Measurements from ENCODE around the gene BMERB1.

Gene BMERB1

GRCh38 chr16:15609286-15609649 is 174.9 kb downstream of the BMERB1 start:
- TF ChIP-seq, protein P1, sequence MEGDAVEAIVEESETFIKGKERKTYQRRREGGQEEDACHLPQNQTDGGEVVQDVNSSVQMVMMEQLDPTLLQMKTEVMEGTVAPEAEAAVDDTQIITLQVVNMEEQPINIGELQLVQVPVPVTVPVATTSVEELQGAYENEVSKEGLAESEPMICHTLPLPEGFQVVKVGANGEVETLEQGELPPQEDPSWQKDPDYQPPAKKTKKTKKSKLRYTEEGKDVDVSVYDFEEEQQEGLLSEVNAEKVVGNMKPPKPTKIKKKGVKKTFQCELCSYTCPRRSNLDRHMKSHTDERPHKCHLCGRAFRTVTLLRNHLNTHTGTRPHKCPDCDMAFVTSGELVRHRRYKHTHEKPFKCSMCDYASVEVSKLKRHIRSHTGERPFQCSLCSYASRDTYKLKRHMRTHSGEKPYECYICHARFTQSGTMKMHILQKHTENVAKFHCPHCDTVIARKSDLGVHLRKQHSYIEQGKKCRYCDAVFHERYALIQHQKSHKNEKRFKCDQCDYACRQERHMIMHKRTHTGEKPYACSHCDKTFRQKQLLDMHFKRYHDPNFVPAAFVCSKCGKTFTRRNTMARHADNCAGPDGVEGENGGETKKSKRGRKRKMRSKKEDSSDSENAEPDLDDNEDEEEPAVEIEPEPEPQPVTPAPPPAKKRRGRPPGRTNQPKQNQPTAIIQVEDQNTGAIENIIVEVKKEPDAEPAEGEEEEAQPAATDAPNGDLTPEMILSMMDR (IDR thresholded peaks at IDR 0.05; ENCODE audit: control insufficient read depth, extremely low read depth, insufficient read depth): no peak
- no peak overlapping the region for H3K4me3 ChIP-seq (ENCODE audit: low read depth, low read length)
- no peak for DNase-seq (ENCODE audit: low read depth)

- TF ChIP-seq, protein P1 (IDR thresholded peaks at IDR 0.05; ENCODE audit: control insufficient read depth, extremely low read depth, insufficient read depth): no peak
Measured at GRCh38 chr16:15610369-15610871, 176.0 kb downstream of the BMERB1 start.

DNA sequence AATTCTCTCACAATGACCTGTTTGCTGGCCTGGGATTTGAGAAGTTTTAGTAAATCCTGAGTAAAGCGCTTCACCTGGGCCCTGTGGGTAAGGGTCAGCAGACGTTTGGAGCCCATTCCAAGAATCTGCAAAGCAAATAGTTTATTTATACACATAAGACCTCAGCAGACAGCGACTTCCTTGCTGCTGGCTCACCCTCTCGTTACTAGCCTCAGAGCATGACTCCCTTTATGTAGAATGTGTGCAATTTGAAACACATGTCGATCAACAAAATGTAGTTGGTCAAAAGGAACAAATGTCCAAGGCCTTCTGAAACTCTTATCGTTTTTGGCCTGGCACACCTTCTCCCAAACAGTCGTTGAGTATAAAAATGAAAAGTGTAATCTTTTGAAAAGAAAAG is 177.2 kb downstream of the BMERB1 start:
- H3K4me3 ChIP-seq (ENCODE audit: low read depth, low read length): no peak overlapping the region
- TF ChIP-seq, protein P1 (IDR thresholded peaks at IDR 0.05; ENCODE audit: control insufficient read depth, extremely low read depth, insufficient read depth): no peak
- no peak for DNase-seq (ENCODE audit: low read depth)

More at GRCh38 chr16:15610369-15610871, 176.0 kb downstream of the BMERB1 start:
- H3K4me3 ChIP-seq (ENCODE audit: low read depth, low read length): no peak overlapping the region
- DNase-seq (ENCODE audit: low read depth): no peak

- DNase-seq (ENCODE audit: low read depth): no peak
- TF ChIP-seq, protein P1 (IDR thresholded peaks at IDR 0.05; ENCODE audit: control insufficient read depth, extremely low read depth, insufficient read depth): no peak
- H3K4me3 ChIP-seq (ENCODE audit: low read depth, low read length): no peak overlapping the region
Measured at GRCh38 chr16:15613676-15614075, 179.3 kb downstream of the BMERB1 start.

DNA sequence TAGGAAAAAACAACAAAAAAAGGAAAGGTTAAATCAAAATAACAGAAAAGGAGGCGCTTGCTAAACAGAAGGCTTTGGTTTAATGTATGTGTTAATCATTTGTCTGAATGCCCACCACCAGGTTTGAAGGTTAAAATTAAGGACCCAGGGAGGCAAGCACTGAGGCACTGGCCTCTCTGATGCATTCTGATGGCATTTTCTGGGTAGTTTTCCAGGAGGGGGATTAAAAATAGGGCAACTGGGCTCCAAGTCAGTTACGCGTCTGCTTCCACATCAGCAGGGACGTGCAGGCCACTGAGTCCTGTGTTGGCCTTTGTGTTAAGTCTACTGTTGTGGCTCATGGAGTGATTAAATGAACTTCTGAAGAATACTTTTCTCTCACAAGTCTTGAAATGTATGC is 181.6 kb downstream of the BMERB1 start:
- DNase-seq (ENCODE audit: low read depth): no peak
- TF ChIP-seq, protein P1 (IDR thresholded peaks at IDR 0.05; ENCODE audit: control insufficient read depth, extremely low read depth, insufficient read depth): no peak
- H3K4me3 ChIP-seq (ENCODE audit: low read depth, low read length): no peak overlapping the region

DNA sequence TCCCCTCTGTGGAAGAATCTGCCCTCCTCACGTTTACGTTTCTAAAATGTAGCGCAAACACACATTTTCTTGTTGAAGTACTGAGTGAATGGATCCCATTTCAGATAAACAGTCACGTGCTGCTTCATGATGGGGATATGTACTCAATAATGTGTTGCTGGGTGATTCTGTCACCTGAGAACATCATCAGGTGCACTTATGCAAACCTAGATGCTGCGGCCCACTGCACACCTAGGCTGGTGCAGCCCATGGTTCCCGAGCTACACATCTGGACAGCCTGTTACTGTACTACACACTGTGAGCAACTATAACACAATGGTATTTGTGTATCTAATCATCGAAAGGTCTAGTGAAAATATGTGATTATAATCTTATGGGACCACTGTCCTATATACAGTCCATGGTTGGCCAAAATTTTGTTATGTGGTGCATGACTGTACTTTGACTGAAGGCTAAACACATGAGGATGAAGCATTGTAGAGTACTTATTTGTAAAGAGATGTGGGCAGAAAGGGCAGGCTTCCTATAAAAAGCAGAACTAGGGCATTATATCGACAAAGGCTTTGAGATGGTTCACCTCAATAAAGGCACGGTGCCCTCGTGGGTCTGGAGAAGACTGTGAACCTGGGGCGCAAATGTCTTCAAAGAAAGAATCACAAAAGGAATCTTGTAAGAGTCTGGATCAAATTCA is 182.2 kb downstream of the BMERB1 start:
- TF ChIP-seq, protein P1 (IDR thresholded peaks at IDR 0.05; ENCODE audit: control insufficient read depth, extremely low read depth, insufficient read depth): no peak
- no peak for DNase-seq (ENCODE audit: low read depth)
- H3K4me3 ChIP-seq (ENCODE audit: low read depth, low read length): no peak overlapping the region

GRCh38 chr16:15617901-15618300 is 183.5 kb downstream of the BMERB1 start:
- TF ChIP-seq, protein P1 (IDR thresholded peaks at IDR 0.05; ENCODE audit: control insufficient read depth, extremely low read depth, insufficient read depth): no peak
- H3K4me3 ChIP-seq (ENCODE audit: low read depth, low read length): no peak overlapping the region
- no peak for DNase-seq (ENCODE audit: low read depth)

Data from LNCaP clone FGC (cell line).